ENCODE results near the gene POLR3GL. TPM values are rescaled to one million over a fixed set of nuclear protein-coding genes. Genes with fewer than 3 reads are reported as not detected.
A peak's percentile ranks its signal among the peaks of the same experiment; 100 is the strongest.

Gene POLR3GL
- polyA plus RNA-seq, 1 donor (not counting 4 experiments of a cell fraction or from before 2014, with no cell fraction given) = 14.0 TPM

DNA sequence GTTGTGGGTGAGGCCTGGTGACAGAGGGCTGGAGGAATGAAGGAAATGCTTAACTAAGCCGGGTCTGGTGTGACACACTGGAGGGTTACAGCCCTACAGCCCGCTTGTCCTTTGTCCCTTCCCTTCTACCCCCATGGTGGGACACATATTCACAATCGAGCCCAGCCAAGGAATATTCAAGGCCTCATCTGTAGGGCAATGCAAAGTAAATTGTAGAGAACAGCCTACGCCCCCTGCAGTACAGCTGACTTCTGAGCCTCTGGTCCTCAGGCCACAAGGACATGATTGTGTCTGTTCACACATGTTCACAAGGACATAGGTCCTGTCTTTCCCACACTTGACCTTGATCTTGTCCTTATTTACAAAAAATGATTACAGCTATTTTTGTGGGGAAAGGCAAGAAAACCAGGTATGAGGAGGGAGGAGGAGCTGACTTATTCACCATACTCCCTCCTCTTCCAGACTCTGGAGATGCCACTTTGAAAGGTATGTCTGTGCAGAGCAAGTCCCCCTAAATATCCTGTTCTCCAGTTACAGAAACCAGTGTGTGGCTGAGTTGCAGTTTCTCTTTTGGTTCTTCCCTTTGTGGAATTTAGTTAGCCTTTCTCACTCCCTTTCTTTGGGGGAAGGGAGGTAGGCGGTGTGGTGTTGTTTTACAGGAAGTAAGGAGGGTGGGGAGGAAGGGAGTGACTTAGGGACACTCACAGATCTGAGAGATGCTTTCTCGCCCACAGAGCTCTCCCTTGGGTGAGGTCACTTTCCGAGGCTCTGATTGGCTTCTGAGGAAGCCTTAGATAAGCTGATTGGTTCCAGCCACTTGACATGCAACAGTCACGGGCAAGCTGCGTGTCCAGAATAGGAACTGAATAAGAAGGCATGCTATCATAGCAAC, 14.6 kb downstream of the POLR3GL start:
- no peak for TF ChIP-seq EZH2 (IDR thresholded peaks at IDR 0.05; ENCODE audit: low read length)
- TF ChIP-seq, protein P1, sequence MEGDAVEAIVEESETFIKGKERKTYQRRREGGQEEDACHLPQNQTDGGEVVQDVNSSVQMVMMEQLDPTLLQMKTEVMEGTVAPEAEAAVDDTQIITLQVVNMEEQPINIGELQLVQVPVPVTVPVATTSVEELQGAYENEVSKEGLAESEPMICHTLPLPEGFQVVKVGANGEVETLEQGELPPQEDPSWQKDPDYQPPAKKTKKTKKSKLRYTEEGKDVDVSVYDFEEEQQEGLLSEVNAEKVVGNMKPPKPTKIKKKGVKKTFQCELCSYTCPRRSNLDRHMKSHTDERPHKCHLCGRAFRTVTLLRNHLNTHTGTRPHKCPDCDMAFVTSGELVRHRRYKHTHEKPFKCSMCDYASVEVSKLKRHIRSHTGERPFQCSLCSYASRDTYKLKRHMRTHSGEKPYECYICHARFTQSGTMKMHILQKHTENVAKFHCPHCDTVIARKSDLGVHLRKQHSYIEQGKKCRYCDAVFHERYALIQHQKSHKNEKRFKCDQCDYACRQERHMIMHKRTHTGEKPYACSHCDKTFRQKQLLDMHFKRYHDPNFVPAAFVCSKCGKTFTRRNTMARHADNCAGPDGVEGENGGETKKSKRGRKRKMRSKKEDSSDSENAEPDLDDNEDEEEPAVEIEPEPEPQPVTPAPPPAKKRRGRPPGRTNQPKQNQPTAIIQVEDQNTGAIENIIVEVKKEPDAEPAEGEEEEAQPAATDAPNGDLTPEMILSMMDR (optimal IDR thresholded peaks at IDR 0.05 in 1 of 3, IDR thresholded peaks at IDR 0.05 in 1 of 3, conservative IDR thresholded peaks at IDR 0.05 in 1 of 3; ENCODE audit: extremely low read depth in 1 of 3, insufficient read depth in 2 of 3, low read length in 3 of 3) = peak; percentile 21 to 51 (median 40)
- Histone ChIP-seq H3K27me3 (ENCODE audit: control insufficient read depth, extremely low read depth, insufficient read depth, low read length) (no peaks in the 10 kb centered on the region), H3K36me3 (ENCODE audit: control insufficient read depth in 2 of 2, extremely low read depth in 1 of 2, insufficient read depth in 2 of 2, low read length in 2 of 2) (no peaks in the 10 kb centered on the region), H3K79me2 (ENCODE audit: control insufficient read depth, insufficient read depth, low read length) (no peaks in the 10 kb centered on the region), H3K4me1 (ENCODE audit: control insufficient read depth, extremely low read depth, insufficient read depth, low read length) (peaks cover 43% of the 10 kb centered on the region), H4K20me1 (ENCODE audit: control insufficient read depth, extremely low read depth, insufficient read depth, low read length) (no peaks in the 10 kb centered on the region), H3K4me2 (ENCODE audit: control insufficient read depth, extremely low read depth, insufficient read depth, low read depth, low read length) (peak overlapping the region; percentile 83), H3K9ac (ENCODE audit: control insufficient read depth, extremely low read depth, insufficient read depth, low read length) (peak overlapping the region; percentile 66), H3K27ac (ENCODE audit: control insufficient read depth, insufficient read depth, low read length) (peak overlapping the region; percentile 88), H3K9me1 (ENCODE audit: control insufficient read depth, extremely low read depth, insufficient read depth, low read length) (no peaks in the 10 kb centered on the region), H2AFZ (ENCODE audit: control insufficient read depth, low read length) (peak overlapping the region; percentile 62), H3K9me3 (ENCODE audit: control insufficient read depth, low read depth, low read length) (no peaks in the 10 kb centered on the region), H3K4me3 (ENCODE audit: control insufficient read depth in 2 of 3, extremely low read depth in 1 of 3, insufficient read depth in 2 of 3, low read depth in 1 of 3, low read length in 3 of 3) (peak overlapping the region in 2 of 3 experiments; percentile 41 to 54)
- DNase-seq (ENCODE audit: low read depth, low spot score) = peak; percentile 98
- FAIRE-seq = peak; percentile 90
- dilution Hi-C loops (cut with MboI; ENCODE audit: extremely low pct_ligation_motif_present, low sequenced_read_pairs) = no loop called here

DNA sequence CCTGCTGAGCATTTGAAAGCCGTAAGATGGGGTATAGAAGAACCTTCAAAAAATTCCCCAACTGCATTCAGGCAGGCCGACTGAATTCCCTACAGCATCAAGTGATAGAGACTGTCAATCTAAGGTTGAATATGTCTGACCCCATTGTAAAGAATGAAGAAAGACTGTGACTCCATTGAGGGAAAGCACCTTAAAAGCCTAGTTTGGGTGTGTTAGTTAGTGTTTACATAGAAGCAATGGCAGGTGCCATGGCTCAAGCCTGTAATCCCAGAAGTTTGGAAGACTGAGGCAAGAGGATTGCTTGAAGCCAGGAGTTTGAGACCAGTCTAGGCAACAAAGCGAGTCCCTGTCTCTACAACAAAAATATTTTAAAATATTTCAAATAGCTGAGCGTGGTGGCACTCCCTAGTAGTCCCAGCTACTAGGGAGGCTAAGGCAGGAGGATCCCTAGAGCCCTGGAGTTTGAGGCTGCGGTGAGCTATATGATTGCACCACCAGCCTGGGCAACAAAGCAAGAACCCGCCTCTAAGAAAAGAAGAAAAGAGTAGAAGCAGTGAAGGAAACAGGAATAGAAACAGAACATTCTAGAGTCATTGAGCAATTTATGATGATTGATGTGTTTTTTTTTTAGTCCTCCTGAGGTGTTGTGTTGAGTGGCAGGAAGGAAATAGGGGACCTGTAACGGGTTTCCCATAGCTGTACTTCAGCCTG, 15.4 kb downstream of the POLR3GL start:
- Histone ChIP-seq H3K27ac (ENCODE audit: control insufficient read depth, insufficient read depth, low read length) (peak overlapping the region; percentile 88), H3K9me1 (ENCODE audit: control insufficient read depth, extremely low read depth, insufficient read depth, low read length) (no peaks in the 10 kb centered on the region), H3K79me2 (ENCODE audit: control insufficient read depth, insufficient read depth, low read length) (no peaks in the 10 kb centered on the region), H3K9ac (ENCODE audit: control insufficient read depth, extremely low read depth, insufficient read depth, low read length) (peak overlapping the region; percentile 6), H3K4me2 (ENCODE audit: control insufficient read depth, extremely low read depth, insufficient read depth, low read depth, low read length) (peak overlapping the region; percentile 83), H3K4me1 (ENCODE audit: control insufficient read depth, extremely low read depth, insufficient read depth, low read length) (peaks cover 48% of the 10 kb centered on the region), H3K27me3 (ENCODE audit: control insufficient read depth, extremely low read depth, insufficient read depth, low read length) (no peaks in the 10 kb centered on the region), H3K4me3 (ENCODE audit: control insufficient read depth in 2 of 3, extremely low read depth in 1 of 3, insufficient read depth in 2 of 3, low read depth in 1 of 3, low read length in 3 of 3) (no peak overlapping the region), H3K9me3 (ENCODE audit: control insufficient read depth, low read depth, low read length) (no peaks in the 10 kb centered on the region), H4K20me1 (ENCODE audit: control insufficient read depth, extremely low read depth, insufficient read depth, low read length) (no peaks in the 10 kb centered on the region), H2AFZ (ENCODE audit: control insufficient read depth, low read length) (peak overlapping the region; percentile 12), H3K36me3 (ENCODE audit: control insufficient read depth in 2 of 2, extremely low read depth in 1 of 2, insufficient read depth in 2 of 2, low read length in 2 of 2) (no peaks in the 10 kb centered on the region)
- TF ChIP-seq, protein P1 (optimal IDR thresholded peaks at IDR 0.05 in 1 of 3, IDR thresholded peaks at IDR 0.05 in 1 of 3, conservative IDR thresholded peaks at IDR 0.05 in 1 of 3; ENCODE audit: extremely low read depth in 1 of 3, insufficient read depth in 2 of 3, low read length in 3 of 3) = no peak
- TF ChIP-seq EZH2 (IDR thresholded peaks at IDR 0.05; ENCODE audit: low read length) = no peak
- no peak for FAIRE-seq
- DNase-seq (ENCODE audit: low read depth, low spot score) = no peak
- dilution Hi-C loops (cut with MboI; ENCODE audit: extremely low pct_ligation_motif_present, low sequenced_read_pairs) = no loop called here
